Measurements from ENCODE around the gene ZEB2.

The ZEB2 gene

GRCh38 chr2:144446136-144446535 lies 73.8 kb downstream of the ZEB2 start:
- no peak for DNase-seq

DNA sequence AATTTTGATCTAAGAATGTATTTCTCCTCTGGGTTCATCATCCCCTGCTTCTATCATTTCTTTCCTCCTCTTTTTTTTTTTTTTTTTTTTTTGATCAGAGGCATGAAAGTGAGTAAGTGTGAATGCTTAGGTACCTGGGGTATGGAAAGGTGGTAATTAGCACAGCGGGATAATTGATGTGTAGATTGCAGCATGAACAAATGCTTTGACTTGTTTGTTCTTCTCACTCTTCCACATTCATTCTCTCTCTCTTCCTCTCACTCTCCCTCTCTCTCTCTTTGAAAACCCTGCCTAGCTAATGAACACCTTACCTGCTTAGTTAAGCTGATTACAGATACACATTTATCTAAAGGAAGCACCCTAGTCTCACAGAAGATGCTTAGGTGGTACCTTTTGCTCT lies 74.7 kb downstream of the ZEB2 start:
- DNase-seq, result peak; percentile 74

GRCh38 chr2:144443837-144444817 lies 75.8 kb downstream of the ZEB2 start:
- no peak for DNase-seq

GRCh38 chr2:144441711-144442141 lies 78.2 kb downstream of the ZEB2 start:
- DNase-seq, result no peak

- DNase-seq, result no peak
These were observed 79.9 kb downstream of the ZEB2 start for GRCh38 chr2:144439993-144440392.

- peak; percentile 45 for DNase-seq
These were observed 80.9 kb downstream of the ZEB2 start for GRCh38 chr2:144438801-144439631.

- DNase-seq, result no peak
These were observed 82.3 kb downstream of the ZEB2 start for GRCh38 chr2:144437636-144438035.

GRCh38 chr2:144434425-144435222 lies 85.3 kb downstream of the ZEB2 start:
- no peak for DNase-seq

GRCh38 chr2:144432921-144433320 lies 87.0 kb downstream of the ZEB2 start:
- DNase-seq, result no peak

DNA sequence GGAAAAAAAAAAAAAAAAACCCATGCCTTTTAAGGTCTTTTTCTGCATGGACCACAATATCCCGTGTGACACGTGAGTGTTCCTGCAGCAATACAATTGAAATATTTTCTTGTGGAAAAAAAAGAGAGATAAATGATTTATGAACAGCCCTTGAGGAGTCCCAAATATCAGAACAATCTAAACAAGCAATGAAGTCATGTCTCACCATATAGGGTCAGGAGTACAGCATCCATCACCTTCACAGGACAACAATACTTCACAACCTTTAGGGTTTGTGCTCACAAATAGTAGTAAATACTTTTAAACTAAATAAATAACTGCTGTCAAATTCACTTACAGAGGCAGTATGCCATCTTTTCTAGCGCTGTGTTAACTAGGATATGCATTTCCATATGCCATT lies 87.9 kb downstream of the ZEB2 start:
- no peak for DNase-seq

GRCh38 chr2:144431392-144431783 lies 88.5 kb downstream of the ZEB2 start:
- no peak for DNase-seq

DNA sequence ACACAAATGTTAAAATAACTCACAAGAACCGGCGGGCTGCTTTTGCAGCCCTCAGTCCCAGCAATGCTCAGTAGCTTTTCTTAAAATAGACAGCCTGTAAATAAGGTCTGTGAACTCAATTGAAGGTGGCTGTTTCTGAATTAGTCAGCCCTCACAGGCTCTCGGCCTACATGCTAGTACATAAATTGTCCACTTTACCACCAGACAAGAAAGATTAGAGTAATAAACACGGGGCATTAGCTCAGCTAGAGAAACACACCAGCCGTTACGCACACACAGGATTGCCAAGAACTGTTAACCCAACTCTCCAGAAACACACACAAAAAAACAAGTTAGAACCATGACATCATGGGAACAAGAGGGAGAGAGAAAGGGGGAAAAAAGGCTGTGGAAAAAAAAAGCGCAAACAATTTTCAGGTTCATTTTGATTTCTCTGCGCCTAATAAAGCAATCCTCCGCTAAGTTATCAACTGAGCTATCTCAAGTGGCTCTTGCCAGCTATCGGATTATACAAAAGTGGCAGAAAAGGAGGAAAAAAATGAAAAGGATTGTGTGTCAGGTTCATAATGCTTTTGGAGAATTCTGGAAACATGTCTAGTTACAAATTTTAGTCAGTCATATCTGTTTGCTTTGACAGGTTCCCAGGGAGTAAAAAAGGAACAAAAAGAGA lies 89.1 kb downstream of the ZEB2 start:
- no peak for DNase-seq

DNA sequence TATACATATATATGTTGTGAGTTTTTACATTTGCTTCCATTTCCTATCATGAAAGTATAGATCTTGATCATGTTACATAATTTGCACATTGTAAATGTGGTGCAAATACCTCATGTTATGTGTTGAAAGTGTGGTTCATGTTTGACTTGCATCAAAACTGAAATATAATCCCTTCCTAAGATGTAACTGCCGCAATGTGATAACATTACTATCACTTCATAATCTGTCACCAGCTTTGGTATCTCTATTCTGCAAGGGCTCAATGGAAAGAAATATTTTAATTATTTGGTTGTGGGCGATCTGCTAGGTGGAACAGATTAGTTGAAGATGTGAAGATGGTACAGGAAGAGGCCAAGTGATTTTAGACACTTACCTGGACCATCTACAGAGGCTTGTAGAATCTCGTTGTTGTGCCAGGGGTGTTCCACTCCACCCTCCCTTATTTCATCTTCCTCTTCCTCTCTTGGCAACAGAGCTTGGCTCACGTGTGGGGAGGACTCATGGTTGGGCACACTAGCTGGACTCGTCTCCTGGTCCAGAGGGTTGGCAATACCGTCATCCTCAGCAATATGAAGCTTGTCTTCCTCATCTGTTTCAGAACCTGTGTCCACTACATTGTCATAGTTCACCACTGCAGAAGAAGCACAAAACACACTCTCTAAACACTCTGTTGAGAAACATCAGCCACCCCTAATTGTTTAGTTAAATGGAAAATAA lies 90.4 kb downstream of the ZEB2 start:
- DNase-seq, result no peak

DNA sequence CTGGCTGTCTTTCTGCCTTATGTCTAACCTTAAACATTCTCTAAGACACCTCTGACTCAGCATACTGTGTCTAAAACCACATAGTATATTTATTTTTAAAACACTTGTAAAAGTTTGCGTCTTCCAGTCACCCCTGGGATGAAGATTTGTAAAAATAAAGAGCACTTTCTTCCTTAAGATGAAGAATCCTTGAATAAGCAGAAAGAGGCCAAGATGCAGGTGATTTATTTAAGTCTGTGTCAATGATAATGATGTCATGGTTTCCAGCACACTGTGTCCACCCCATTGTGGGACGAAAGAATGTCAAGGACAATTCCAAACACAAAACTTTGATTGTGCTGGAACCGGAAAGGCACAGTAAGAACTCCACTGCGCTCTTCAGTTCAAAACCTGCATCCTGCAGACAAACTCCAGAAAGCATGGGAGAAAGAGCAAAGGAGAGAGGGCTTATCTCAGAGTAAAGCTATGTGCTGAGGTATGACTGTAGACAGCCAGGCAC lies 92.9 kb downstream of the ZEB2 start:
- no peak for DNase-seq

DNA sequence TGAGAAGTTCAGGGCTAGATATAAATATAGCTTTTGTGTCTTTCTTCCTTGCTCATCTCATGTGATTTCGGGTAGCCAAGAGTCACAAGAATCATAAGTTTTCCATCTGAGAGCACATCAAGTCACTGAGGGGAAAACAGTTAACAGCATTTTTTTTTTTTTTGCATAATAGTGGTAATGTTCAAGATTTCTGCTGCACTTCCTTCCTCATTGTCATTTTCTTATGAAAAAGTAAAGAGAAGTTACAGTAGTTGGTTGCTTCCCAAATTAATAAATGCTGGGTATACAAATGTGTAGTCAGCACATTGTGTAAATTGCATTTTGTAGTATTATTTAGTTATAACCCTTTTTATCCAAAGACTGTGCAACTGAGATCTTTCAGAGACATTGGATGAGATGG lies 93.6 kb downstream of the ZEB2 start:
- no peak for DNase-seq

DNA sequence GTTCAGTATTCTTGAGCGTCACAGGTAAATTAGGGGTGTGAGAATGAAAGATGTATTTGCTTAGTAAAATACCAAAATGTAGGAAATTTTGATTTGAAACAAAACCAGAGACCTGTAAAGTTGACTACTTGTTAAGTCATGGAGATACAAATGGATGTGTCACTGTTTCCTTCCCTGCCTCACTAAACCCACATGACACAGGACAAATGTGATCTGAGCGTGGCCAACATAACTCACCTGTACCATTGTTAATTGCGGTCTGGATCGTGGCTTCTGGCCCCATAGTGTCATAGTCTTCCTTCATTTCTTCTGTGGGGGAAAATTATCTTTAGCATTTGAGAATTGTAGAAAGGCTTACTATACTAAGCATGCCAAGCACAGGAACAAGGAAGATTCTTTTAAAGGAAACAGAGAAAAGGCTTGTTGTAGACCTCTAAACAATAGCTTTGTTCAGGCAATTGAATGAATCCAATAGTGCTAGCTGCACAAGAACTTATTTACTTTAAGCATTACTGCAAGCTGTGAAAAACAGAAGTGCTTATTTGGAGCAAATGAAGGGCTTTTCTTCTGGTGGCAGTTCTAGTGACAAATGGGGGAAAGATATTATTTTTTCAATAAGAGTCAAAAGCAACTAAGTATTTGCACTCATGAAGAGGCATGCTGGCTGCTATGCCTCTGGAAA lies 95.2 kb downstream of the ZEB2 start:
- no peak for DNase-seq

DNA sequence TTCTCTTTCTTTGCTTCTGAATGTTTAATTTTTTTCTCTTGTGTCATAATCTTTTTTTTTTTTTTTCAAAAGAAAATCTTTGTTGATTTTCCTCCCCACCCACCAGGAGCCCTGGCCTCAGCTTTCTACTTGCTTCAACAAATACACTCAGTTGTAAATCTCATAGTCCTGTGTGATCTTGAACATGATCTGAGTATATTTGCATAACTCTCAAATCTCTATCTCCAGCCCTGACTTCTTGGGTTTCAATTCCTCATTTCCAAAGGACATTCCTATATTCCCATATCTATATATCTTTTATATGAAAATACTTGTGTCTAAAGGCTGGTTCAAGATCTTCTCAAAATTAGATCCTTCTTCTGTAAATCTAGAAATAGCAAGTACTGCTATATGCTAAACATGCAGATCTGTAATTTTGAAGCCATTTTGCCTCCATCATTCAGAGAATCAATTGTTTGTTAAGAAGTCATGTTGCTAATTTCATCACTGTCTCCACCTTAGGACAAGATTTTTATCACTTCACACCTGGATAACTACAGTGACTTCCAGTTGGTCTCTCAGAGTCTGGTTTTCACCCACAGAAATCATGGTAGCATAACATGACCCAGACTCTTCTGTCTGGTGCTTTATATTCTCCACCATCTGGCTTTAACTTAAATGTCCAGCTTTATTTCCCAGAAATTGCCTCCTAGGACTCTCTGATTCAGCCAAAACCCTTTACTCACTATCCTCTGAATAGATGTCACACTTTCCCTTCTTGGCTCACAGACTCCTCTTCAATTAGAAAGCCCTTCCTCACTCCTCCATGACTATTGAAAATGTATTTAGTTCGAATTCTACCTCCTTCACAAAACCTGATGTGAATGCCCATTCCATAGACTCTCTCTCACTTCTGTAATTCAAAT lies 98.1 kb downstream of the ZEB2 start:
- no peak for DNase-seq

DNA sequence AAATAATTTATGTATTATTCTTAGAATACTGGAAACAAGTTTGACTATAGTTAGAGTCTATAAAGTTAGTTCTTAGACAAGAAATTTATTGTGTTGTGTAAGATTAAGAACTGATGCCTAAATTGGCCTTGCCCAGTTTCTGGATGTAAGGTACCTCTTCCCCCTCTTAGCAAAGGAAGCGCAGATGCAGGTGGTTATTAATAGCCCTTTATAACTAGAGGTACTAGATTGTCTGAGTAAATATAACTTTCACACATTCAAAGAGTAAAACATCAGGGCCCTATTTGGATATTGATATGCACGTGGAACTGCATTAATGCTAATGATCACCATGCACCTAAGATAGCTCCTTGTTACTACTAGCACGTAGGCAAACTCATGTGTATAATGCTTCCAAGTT lies 100.7 kb downstream of the ZEB2 start:
- DNase-seq, result no peak

- DNase-seq, result no peak
These were observed 104.5 kb downstream of the ZEB2 start for GRCh38 chr2:144415386-144415785.

DNA sequence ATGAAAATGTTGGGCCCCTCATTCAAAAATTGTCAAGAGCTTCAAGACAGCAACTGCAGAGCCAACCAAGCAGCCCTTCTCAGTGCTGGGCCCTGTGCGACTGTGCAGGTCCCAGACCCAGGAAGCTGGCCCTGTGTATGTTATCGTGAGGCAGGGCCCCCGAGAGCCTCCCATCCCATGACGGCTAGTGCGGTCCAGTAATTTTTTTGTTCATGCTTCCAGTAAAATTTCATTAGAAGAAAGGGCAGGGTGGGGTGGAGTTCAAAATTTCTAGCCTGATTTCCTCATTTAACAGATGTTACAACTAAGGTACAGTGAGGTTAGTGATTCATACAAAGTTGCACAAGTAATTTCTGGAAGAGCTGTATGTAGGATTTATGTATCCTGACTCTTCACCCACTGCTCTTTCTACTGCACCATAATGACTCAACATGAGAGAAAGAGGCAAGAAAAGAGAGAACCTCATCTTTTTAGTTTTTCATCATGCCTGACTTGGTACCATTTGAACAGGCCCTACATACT lies 105.5 kb downstream of the ZEB2 start:
- DNase-seq, result no peak

All from NCI-H1417 treated with DMSO at 0.1 percent for 48 hours (cell line).